AG04450 (cell line): ENCODE data around the gene ZFYVE28. TPM values are rescaled to one million over a fixed set of nuclear protein-coding genes. Genes with fewer than 3 reads are reported as not detected.
"Not testable (repeated sequence)": the region's sequence is repeated elsewhere in the genome, so short reads cannot be mapped to it uniquely, and the experiment has no call there.

Experiments
- CTCF ChIA-PET: fragments of 300-600, 350-600 bp; formaldehyde crosslinking; extraction: SDS; loops from one replicate; lab custom pipeline; 2022; ENCODE audit warnings: antibody characterized with exemption, inconsistent platforms; lab: Charles Lee
- POLR2A ChIA-PET: fragments of 350-600 bp; formaldehyde crosslinking; extraction: SDS; loops from one replicate; lab custom pipeline; 2021; ENCODE audit warnings: antibody characterized with exemption, inconsistent platforms; lab: Yijun Ruan, JAX
- DNase-seq: peaks from one replicate; pipeline ENCODE4 v3.0.0-alpha.2; 2011; ENCODE audit warnings: low read depth, low spot score
- H3K27ac ChIP-seq: one replicate; pipeline ENCODE4 v1.5.1; 2012; ENCODE audit warnings: low read depth, low read length, control low read depth
- H3K27me3 ChIP-seq: one replicate; pipeline ENCODE4 v1.6.0; 2012; ENCODE audit warnings: low read length; ENCODE audit not compliant: control insufficient read depth, insufficient read depth
- H3K4me3 ChIP-seq: 2 replicates; pipeline ENCODE4 v1.5.1; 2011; ENCODE audit warnings: mild to moderate bottlenecking, low read depth, low read length, control low read depth
- H3K9me3 ChIP-seq: 2 replicates; pipeline ENCODE4 v1.5.1; 2012; ENCODE audit warnings: low read length; ENCODE audit not compliant: control insufficient read depth, insufficient read depth
- polyA plus RNA-seq: library from polyadenylated mRNA; depleted of rRNA; stranded (reverse); fragments of >200 nt; gene quantifications from 2 replicates; pipeline ENCODE4 v1.2.3, GENCODE V29; 2011
- TF ChIP-seq, protein P1 (sequence below): IDR thresholded peaks from 2 replicates; pipeline ENCODE4 v1.5.1; 2011; ENCODE audit warnings: low read depth, low read length, control low read depth, inconsistent platforms

ZFYVE28 gene
- polyA plus RNA-seq, 1 experiment = 2.2 TPM

DNA sequence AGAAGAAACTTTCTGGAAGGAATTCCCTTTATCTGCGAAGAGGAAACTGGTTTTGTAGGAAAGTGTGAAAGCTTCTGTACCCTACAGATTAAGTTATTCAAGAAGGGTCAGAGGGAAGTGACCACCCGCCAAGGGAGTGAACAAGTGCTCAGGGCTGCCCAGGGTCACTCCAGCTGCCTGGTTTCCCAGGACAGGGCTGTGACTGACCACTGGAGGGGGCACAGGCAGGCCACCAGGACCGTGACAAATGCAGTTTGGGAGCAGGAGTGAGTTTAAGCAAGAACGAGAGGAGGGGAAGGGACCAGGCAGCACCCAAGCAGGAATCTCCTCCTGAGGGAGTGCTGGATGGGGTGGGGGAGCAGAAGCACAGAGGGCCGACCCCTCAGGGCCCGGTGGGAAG is 34.2 kb downstream of the ZFYVE28 start:
- Histone ChIP-seq H3K9me3 (peaks cover 7% of the 10 kb centered on the region; the same call in 1 of the 2 replicates), H3K4me3 (no peak overlapping the region), H3K27me3 (peaks cover 56% of the 10 kb centered on the region), H3K27ac (no peak overlapping the region)
- POLR2A ChIA-PET = no interaction called here
- CTCF ChIA-PET = no interaction called here
- DNase-seq = no peak
- TF ChIP-seq, protein P1, sequence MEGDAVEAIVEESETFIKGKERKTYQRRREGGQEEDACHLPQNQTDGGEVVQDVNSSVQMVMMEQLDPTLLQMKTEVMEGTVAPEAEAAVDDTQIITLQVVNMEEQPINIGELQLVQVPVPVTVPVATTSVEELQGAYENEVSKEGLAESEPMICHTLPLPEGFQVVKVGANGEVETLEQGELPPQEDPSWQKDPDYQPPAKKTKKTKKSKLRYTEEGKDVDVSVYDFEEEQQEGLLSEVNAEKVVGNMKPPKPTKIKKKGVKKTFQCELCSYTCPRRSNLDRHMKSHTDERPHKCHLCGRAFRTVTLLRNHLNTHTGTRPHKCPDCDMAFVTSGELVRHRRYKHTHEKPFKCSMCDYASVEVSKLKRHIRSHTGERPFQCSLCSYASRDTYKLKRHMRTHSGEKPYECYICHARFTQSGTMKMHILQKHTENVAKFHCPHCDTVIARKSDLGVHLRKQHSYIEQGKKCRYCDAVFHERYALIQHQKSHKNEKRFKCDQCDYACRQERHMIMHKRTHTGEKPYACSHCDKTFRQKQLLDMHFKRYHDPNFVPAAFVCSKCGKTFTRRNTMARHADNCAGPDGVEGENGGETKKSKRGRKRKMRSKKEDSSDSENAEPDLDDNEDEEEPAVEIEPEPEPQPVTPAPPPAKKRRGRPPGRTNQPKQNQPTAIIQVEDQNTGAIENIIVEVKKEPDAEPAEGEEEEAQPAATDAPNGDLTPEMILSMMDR = no peak

DNA sequence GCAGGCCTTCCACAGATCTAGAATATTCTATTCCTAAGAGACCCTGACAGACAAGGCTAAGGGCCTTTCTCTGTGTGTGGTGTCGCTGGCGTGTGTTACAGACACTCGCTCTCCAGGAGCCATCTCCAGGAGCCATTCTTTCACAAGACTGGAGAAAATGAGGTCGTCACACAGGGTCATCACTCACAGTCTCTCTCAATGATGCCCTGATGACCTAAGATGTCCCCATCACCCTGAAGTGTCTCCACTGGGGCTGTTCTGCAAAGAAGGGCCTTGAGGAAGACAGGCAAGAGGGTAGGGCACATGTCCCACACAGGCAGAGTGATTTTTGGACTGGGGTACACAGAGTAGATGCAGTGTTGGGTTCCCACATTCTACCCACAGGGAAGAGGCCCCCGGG is 34.7 kb downstream of the ZFYVE28 start:
- CTCF ChIA-PET = no interaction called here
- Histone ChIP-seq H3K27me3 (peaks cover 56% of the 10 kb centered on the region), H3K9me3 (peaks cover 7% of the 10 kb centered on the region; the same call in 1 of the 2 replicates)

GRCh38 chr4:2383220-2383631 is 35.2 kb downstream of the ZFYVE28 start:
- POLR2A ChIA-PET, CTCF ChIA-PET, H3K4me3 ChIP-seq, H3K27ac ChIP-seq, H3K9me3 ChIP-seq, DNase-seq: not testable (repeated sequence)
- H3K27me3 ChIP-seq = peaks cover 60% of the 10 kb centered on the region

More for the DNA sequence above, 34.7 kb downstream of the ZFYVE28 start:
- POLR2A ChIA-PET = no interaction called here
- Histone ChIP-seq H3K4me3 (no peak overlapping the region), H3K27ac (no peak overlapping the region)
- no peak for DNase-seq
- TF ChIP-seq, protein P1 = no peak

DNA sequence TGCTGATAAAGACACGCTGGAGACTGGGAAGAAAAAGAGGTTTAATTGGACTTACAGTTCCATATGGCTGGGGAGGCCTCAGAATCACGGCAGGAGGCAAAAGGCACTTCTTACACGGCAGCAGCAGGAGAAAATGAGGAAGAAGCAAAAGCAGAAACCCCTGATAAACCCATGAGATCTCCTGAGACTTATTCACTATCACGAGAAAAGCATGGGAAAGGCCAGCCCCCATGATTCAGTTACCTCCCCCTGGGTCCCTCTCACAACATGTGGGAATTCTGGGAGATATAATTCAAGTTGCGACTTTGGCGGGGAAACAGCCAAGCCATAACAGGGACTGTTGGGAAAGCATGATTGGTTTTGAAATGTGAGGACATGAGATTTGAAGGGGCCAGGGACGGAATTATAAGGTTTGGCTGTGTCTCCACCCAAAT is 35.7 kb downstream of the ZFYVE28 start:
- H3K27ac ChIP-seq, H3K9me3 ChIP-seq, CTCF ChIA-PET, DNase-seq, H3K4me3 ChIP-seq, POLR2A ChIA-PET: not testable (repeated sequence)
- peaks cover 57% of the 10 kb centered on the region for H3K27me3 ChIP-seq

DNA sequence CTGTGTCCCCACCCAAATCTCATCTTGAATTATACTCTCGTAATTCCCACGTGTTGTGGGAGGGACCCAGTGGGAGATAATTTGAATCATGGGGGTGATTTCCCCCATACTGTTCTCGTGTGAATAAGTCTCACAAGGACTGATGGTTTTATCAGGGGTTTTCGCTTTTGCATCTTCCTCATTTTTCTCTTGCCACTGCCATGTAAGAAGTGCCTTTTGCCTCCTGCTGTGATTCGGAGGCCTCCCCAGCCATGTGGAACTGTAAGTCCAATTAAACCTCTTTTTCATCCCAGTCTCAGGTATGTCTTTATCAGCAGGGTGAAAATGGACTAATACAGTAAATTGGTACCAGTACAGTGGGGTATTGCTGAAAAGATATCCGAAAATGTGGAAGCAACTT is 37.9 kb downstream of the ZFYVE28 start:
- H3K27ac ChIP-seq, DNase-seq, H3K9me3 ChIP-seq, POLR2A ChIA-PET, CTCF ChIA-PET, H3K4me3 ChIP-seq: not testable (repeated sequence)
- peaks cover 46% of the 10 kb centered on the region for H3K27me3 ChIP-seq

DNA sequence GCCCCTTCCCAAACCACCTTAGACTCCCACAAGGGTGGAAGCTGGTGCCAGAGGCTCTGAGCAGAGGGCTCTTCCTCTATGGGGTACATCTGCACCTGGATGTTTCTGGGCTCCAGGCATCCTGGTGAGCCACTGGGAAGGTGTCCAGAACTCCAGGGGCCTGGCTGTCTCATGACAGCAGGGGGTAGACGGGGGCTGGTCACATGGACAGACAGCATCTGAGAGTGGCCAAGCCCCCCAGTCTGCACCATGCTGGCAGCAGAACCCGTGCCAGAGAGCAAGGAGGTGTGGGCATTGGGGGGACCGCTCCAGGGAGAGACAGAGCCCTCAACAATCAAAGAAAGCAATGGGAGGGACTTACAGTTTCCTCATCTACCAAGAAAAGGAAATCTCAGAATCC is 39.5 kb downstream of the ZFYVE28 start:
- Histone ChIP-seq H3K27ac (no peak overlapping the region), H3K27me3 (peaks cover 38% of the 10 kb centered on the region), H3K4me3 (no peak overlapping the region), H3K9me3 (peaks cover 7% of the 10 kb centered on the region; the same call in 1 of the 2 replicates)
- TF ChIP-seq, protein P1 = no peak
- ChIA-PET POLR2A (no interaction called here), CTCF (no interaction called here)
- no peak for DNase-seq
